ENCODE measurements around the gene ASAP3.
A peak's percentile ranks its signal among the peaks of the same experiment; 100 is the strongest.

Gene ASAP3

DNA sequence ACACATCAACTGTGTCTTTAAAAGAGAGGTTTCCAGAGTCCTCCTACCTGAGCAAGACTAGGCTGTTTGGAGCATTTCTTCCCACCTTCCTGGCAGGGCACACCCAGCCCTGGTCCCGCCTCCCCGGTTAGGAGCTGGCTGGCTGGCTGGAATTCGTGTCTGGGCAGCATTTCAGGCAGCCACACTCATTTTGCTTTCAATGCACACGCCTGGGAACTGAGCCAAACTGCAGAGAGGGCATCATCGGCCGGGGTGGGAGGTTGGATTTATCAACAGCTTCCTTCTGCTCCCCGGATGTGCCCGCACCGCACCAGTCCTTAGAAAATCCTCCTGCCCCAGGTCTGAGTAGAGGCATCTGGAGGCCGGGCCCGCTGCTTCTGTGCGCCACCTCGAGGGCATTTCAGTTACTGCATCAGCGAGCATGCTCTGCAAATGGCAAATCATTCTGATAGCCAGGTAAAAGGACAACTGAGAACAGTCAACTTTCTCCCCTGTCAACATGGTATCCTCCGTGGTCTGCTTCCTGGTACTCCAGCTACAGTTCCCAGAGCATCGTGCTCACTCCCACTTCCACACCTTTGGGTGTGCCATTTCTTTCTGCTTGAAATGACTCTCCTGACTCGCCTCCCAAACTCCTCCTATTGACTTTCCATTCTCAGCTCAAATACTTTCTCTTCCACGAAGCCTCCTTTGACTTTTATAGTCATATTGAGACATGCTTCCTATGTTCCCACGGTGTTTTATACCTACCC is 80.1 kb downstream of the ASAP3 start (continued):
- no peak for TF ChIP-seq ZNF148 (tag by site-specific recombination; IDR thresholded peaks at IDR 0.05; ENCODE audit: borderline replicate concordance)
- TF ChIP-seq, protein P1, sequence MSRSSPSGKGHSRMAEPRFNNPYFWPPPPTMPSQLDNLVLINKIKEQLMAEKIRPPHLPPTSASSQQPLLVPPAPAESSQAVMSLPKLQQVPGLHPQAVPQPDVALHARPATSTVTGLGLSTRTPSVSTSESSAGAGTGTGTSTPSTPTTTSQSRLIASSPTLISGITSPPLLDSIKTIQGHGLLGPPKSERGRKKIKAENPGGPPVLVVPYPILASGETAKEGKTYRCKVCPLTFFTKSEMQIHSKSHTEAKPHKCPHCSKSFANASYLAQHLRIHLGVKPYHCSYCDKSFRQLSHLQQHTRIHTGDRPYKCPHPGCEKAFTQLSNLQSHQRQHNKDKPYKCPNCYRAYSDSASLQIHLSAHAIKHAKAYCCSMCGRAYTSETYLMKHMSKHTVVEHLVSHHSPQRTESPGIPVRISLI (tag by site-specific recombination; IDR thresholded peaks at IDR 0.05) = no peak
- TF ChIP-seq SP7 (tag by site-specific recombination; IDR thresholded peaks at IDR 0.05) = peak; percentile 85
- TF ChIP-seq ZNF654 (tag by site-specific recombination; IDR thresholded peaks at IDR 0.05; ENCODE audit: low read depth) = peak; percentile 70
- TF ChIP-seq ZNF155 (tag by site-specific recombination; IDR thresholded peaks at IDR 0.05) = no peak
- peak; percentile 98 for TF ChIP-seq PRDM1 (tag by site-specific recombination; IDR thresholded peaks at IDR 0.05)
- no peak for TF ChIP-seq OVOL3 (tag by site-specific recombination; IDR thresholded peaks at IDR 0.05)
- TF ChIP-seq, protein P2, sequence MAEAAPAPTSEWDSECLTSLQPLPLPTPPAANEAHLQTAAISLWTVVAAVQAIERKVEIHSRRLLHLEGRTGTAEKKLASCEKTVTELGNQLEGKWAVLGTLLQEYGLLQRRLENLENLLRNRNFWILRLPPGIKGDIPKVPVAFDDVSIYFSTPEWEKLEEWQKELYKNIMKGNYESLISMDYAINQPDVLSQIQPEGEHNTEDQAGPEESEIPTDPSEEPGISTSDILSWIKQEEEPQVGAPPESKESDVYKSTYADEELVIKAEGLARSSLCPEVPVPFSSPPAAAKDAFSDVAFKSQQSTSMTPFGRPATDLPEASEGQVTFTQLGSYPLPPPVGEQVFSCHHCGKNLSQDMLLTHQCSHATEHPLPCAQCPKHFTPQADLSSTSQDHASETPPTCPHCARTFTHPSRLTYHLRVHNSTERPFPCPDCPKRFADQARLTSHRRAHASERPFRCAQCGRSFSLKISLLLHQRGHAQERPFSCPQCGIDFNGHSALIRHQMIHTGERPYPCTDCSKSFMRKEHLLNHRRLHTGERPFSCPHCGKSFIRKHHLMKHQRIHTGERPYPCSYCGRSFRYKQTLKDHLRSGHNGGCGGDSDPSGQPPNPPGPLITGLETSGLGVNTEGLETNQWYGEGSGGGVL (tag by site-specific recombination; IDR thresholded peaks at IDR 0.05) = peak; percentile 86
- no peak for TF ChIP-seq GFI1B (tag by site-specific recombination; IDR thresholded peaks at IDR 0.05)
- no peak; the same call in 1 of the 2 replicates for TF ChIP-seq ZBTB8A (tag by site-specific recombination; IDR thresholded peaks at IDR 0.05)
- peak; percentile 91 for TF ChIP-seq ZEB2 (tag by site-specific recombination; IDR thresholded peaks at IDR 0.05)
- TF ChIP-seq ZFP69B (tag by site-specific recombination; IDR thresholded peaks at IDR 0.05) = peak; percentile 78
- peak; percentile 80 for TF ChIP-seq ZXDB (tag by site-specific recombination; IDR thresholded peaks at IDR 0.05)
- TF ChIP-seq EGR2 (tag by site-specific recombination; IDR thresholded peaks at IDR 0.05; ENCODE audit: low read depth) = peak; percentile 35; the same call in 1 of the 2 replicates
- no peak for TF ChIP-seq SETDB1 (IDR thresholded peaks at IDR 0.05; ENCODE audit: insufficient read length, low read length)
- no peak for TF ChIP-seq ZBTB49 (tag by site-specific recombination; IDR thresholded peaks at IDR 0.05; ENCODE audit: low read depth)
- peak; percentile 83 for TF ChIP-seq ZNF335 (tag by site-specific recombination; conservative IDR thresholded peaks at IDR 0.05)
- TF ChIP-seq ZBTB11 (tag by site-specific recombination; conservative IDR thresholded peaks at IDR 0.05; ENCODE audit: low read depth) = peak; percentile 94
- TF ChIP-seq HOXC10 (CRISPR knock-in tag; IDR thresholded peaks at IDR 0.05) = no peak
- TF ChIP-seq ZNF560 (tag by site-specific recombination; IDR thresholded peaks at IDR 0.05; ENCODE audit: borderline replicate concordance) = no peak
- TF ChIP-seq ZSCAN18 (tag by site-specific recombination; IDR thresholded peaks at IDR 0.05) = no peak
- peak; percentile 86; the same call in 1 of the 2 replicates for TF ChIP-seq ZNF24 (tag by site-specific recombination; IDR thresholded peaks at IDR 0.05)
- TF ChIP-seq ZBTB26 (tag by site-specific recombination; optimal IDR thresholded peaks at IDR 0.05) = peak; percentile 38
- no peak for TF ChIP-seq ZNF837 (tag by site-specific recombination; IDR thresholded peaks at IDR 0.05)
